Astrocyte of the cerebellum (primary cell): ENCODE measurements around the gene CHRNA4.

Source experiments
- DNase-seq: peaks from one replicate; pipeline ENCODE4 v3.0.0-alpha.2; 2011; ENCODE audit warnings: low read depth
- H3K4me3 ChIP-seq: 2 replicates; pipeline ENCODE4 v1.5.1; 2011; ENCODE audit warnings: mild to moderate bottlenecking, low read depth, low read length, moderate library complexity
- in situ Hi-C: cut with HindIII; loops from 2 replicates; pipeline ENCODE4 v1.10.0; 2017; ENCODE audit warnings: low sequenced_read_pairs
- TF ChIP-seq, protein P1 (sequence below): IDR thresholded peaks from 2 replicates; pipeline ENCODE4 v1.5.1; 2012; ENCODE audit warnings: low read length, low read depth, moderate library complexity, mild to moderate bottlenecking; ENCODE audit errors: missing control alignments

Gene CHRNA4

DNA sequence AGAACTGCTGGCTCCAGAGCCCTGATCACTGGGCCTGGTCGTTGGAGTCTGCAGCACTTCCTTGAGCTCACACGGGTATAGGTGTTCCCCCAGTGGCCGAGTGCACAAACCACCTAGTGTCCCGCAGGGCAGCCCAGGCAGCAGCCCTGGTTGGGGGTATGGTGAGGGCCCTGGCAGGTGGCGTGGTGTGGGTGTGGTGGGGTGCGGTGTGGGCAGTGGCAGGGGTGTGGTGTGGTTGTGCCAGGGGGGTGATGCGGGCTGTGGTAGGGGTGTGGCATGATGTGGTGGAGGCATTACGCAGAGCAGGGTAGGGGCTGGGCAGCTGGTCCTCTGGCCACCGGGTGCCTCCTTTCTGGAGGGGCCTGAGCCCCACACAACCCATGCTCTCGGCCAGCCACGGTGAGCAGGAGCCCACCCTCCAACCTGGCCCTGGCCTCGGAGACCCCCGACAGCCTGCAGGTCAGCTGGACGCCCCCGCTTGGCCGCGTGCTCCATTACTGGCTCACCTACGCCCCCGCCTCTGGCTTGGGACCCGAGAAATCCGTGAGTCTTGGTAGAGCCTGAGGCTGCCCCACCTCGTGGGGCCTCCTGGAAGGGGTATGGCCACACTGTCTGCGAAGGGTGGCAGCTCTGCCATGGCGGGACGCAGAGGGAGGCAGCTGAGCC, 47.7 kb downstream of the CHRNA4 start:
- in situ Hi-C loops = no loop called here
- TF ChIP-seq, protein P1, sequence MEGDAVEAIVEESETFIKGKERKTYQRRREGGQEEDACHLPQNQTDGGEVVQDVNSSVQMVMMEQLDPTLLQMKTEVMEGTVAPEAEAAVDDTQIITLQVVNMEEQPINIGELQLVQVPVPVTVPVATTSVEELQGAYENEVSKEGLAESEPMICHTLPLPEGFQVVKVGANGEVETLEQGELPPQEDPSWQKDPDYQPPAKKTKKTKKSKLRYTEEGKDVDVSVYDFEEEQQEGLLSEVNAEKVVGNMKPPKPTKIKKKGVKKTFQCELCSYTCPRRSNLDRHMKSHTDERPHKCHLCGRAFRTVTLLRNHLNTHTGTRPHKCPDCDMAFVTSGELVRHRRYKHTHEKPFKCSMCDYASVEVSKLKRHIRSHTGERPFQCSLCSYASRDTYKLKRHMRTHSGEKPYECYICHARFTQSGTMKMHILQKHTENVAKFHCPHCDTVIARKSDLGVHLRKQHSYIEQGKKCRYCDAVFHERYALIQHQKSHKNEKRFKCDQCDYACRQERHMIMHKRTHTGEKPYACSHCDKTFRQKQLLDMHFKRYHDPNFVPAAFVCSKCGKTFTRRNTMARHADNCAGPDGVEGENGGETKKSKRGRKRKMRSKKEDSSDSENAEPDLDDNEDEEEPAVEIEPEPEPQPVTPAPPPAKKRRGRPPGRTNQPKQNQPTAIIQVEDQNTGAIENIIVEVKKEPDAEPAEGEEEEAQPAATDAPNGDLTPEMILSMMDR = no peak
- no peak overlapping the region for H3K4me3 ChIP-seq
- no peak for DNase-seq

DNA sequence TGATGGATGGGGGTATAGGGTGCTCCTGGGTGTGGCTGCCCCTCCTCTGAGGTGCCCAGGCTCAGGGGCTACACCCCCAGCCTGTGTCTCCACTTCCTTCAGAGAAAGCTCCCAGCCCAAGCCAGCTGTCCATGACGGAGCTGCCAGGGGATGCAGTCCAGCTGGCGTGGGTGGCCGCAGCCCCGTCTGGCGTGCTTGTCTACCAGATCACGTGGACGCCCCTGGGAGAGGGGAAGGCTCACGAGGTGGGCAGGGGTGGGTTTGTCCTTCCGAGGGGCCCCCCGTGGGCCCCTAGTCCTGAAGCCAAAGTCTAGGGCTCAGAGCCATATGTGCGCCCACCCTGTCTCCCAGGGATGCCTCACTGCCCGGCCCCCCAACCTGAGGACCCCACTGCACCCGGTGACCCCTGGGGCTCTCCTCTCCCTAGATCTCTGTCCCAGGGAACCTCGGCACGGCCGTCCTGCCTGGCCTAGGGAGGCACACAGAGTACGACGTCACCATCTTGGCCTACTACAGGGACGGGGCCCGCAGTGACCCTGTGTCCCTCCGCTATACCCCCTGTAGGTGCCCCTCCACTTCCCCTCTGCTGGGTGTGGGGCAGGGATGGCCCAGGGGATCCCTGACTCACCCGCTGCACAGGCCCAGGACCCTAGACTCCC, 48.3 kb downstream of the CHRNA4 start:
- TF ChIP-seq, protein P1 = no peak
- no peak for DNase-seq
- no peak overlapping the region for H3K4me3 ChIP-seq
- in situ Hi-C loops = no loop called here

DNA sequence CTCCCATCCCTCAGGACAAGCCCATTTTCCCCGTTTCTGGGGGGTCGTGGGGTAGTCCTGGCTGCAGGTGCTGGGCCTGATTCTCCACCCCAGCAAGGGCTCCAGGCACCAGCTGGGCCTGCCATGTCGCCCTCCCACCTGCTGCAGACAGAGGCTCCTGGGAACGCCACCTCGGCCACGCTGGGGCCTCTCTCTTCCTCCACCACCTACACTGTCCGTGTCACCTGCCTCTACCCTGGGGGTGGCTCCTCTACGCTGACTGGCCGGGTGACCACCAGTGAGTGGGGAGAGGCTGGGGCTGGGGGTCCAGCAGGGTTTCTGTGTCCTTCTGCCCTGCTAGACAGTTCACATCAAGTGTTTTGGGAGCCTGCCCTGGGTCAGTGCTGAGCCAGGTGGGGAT, 48.9 kb downstream of the CHRNA4 start:
- no peak overlapping the region for H3K4me3 ChIP-seq
- no peak for DNase-seq
- TF ChIP-seq, protein P1 = no peak
- in situ Hi-C loops = no loop called here

DNA sequence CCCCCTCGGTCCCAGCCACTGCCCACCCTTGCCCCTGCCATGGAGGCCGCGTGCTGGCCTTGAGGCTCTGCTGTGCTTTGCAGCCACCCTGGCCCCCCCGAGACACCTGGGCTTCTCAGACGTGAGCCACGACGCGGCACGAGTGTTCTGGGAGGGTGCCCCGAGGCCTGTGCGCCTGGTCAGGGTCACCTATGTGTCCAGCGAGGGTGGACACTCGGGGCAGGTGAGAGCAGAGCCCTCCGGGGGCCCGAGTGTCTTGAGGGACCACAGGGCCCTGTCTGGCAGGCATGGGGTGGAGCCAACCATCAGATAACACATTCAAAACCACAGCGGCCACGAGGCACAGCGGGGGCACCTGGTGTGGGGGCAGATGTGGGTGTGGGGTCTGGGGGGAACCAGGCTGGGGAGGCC, 49.3 kb downstream of the CHRNA4 start:
- DNase-seq = no peak
- in situ Hi-C loops = no loop called here
- no peak overlapping the region for H3K4me3 ChIP-seq
- TF ChIP-seq, protein P1 = no peak

DNA sequence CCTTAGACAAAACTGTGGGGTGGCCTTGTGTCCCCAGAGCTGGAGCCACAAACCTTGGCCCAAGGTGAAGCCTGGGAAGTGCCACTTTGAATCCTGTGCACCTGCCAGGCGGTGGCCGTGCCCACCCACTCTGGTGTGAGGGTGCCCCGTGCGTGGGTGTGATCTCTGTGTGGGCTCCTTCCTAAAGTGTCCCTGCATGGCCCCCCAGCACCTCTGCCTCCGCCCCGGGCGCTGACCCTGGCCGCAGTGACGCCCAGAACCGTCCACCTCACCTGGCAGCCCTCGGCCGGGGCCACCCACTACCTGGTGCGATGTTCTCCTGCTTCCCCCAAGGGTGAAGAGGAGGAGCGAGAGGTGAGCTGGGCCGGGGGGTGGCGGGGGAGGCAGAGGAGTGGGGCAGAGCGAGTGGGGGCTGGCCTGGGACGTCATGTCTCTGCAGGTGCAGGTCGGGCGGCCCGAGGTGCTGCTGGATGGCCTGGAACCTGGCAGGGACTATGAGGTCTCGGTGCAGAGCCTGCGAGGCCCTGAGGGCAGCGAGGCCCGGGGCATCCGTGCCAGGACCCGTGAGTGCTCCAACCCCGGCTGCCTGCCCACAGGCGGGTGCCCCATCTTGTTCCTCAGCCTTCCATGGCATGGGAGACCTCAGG, 49.8 kb downstream of the CHRNA4 start:
- in situ Hi-C loops = no loop called here
- TF ChIP-seq, protein P1 = no peak
- DNase-seq = no peak
- no peak overlapping the region for H3K4me3 ChIP-seq

DNA sequence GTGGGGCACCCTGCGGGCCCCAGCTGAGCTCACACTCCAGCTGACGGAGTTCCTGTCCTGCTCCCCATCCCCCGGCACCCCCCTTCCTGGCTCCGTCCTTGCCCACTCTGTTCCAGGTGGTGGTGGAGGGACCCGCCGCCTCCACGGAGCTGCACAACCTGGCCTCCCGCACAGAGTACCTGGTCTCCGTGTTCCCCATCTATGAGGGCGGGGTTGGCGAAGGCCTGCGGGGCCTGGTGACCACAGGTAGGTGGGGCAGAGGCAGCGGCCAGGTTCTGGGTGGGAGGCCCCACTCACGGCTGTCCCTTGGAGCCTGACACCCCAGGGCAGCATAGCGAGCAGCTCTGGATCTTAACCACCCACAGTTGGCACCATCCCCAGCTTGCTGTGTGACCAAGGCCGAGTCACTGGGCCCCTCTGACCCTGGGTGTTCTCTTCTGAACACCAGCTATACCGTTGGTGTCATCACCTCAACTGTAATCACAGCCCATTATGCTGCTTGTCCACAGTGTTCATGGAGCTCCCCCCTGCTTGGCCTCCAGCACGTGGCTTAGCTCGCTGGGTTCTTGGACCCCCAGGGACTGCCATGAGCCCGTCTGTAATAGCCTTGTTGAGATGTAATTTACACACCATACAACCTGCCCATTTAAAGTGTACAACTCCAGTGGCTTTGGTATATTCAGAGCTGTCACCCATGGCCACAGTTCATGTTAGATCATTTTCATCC, 50.7 kb downstream of the CHRNA4 start:
- in situ Hi-C loops = no loop called here
- H3K4me3 ChIP-seq = no peak overlapping the region
- TF ChIP-seq, protein P1 = no peak
- no peak for DNase-seq
